ENCODE data around the gene INPP5A.

The INPP5A gene

GRCh38 chr10:132535065-132535651, 2.4 kb upstream of the INPP5A start:
- DNase-seq (ENCODE audit: low read depth), result no peak

- DNase-seq (ENCODE audit: low read depth), result no peak
Observed at GRCh38 chr10:132536241-132536876, 1.2 kb upstream of the INPP5A start.

- peak; percentile 81 for DNase-seq (ENCODE audit: low read depth)
Observed at GRCh38 chr10:132536877-132537683, 507 bp upstream of the INPP5A start.

GRCh38 chr10:132538031-132538789, 623 bp downstream of the INPP5A start:
- no peak for DNase-seq (ENCODE audit: low read depth)

- DNase-seq (ENCODE audit: low read depth), result no peak
Observed at GRCh38 chr10:132538790-132539421, 1.3 kb downstream of the INPP5A start.

- DNase-seq (ENCODE audit: low read depth), result no peak
Observed at GRCh38 chr10:132539431-132539839, 1.8 kb downstream of the INPP5A start.

- peak; percentile 55 for DNase-seq (ENCODE audit: low read depth)
Observed at GRCh38 chr10:132539894-132540293, 2.3 kb downstream of the INPP5A start.

- DNase-seq (ENCODE audit: low read depth), result no peak
Observed at GRCh38 chr10:132540456-132540855, 2.9 kb downstream of the INPP5A start.

- DNase-seq (ENCODE audit: low read depth), result no peak
Observed at GRCh38 chr10:132541129-132541528, 3.5 kb downstream of the INPP5A start.

GRCh38 chr10:132541601-132542011, 4.0 kb downstream of the INPP5A start:
- no peak for DNase-seq (ENCODE audit: low read depth)

GRCh38 chr10:132542086-132542775, 4.6 kb downstream of the INPP5A start:
- no peak for DNase-seq (ENCODE audit: low read depth)

GRCh38 chr10:132542819-132543218, 5.2 kb downstream of the INPP5A start:
- no peak for DNase-seq (ENCODE audit: low read depth)

- DNase-seq (ENCODE audit: low read depth), result no peak
Observed at GRCh38 chr10:132543916-132544743, 6.5 kb downstream of the INPP5A start.

- DNase-seq (ENCODE audit: low read depth), result no peak
Observed at GRCh38 chr10:132544744-132545658, 7.4 kb downstream of the INPP5A start.

GRCh38 chr10:132545659-132546367, 8.2 kb downstream of the INPP5A start:
- DNase-seq (ENCODE audit: low read depth), result no peak

GRCh38 chr10:132546567-132547420, 9.2 kb downstream of the INPP5A start:
- DNase-seq (ENCODE audit: low read depth), result no peak

- DNase-seq (ENCODE audit: low read depth), result no peak
Observed at GRCh38 chr10:132547421-132547861, 9.9 kb downstream of the INPP5A start.
